Keratinocyte (primary cell): ENCODE results near the gene CCDC28A. TPM values are rescaled to one million over a fixed set of nuclear protein-coding genes. Genes with fewer than 3 reads are reported as not detected.

ENCODE experiments used
- DNase-seq: peaks from one replicate; pipeline ENCODE4 v3.0.0-alpha.2; 2011; ENCODE audit warnings: low read depth, missing footprints, low spot score
- FAIRE-seq: peaks from 2 replicates; lab custom pipeline; 2011; peaks lifted over from hg19 to GRCh38; lab: Jason Lieb, UNC
- H2AFZ ChIP-seq: 2 replicates; pipeline ENCODE4 v1.6.0; 2012; ENCODE audit warnings: low read length, control low read depth, inconsistent platforms; ENCODE audit not compliant: control insufficient read depth
- H3K27ac ChIP-seq: 2 replicates; pipeline ENCODE4 v1.5.1; 2011; ENCODE audit warnings: low read length; ENCODE audit not compliant: control insufficient read depth, insufficient read depth
- H3K27me3 ChIP-seq: 3 replicates; pipeline ENCODE4 v1.6.0; 2011; ENCODE audit warnings: low read length; ENCODE audit not compliant: control insufficient read depth, insufficient read depth; ENCODE audit errors: extremely low read depth
- H3K36me3 ChIP-seq, 2 experiments: 2 replicates in 1 of 2; 3 replicates in 1 of 2; pipeline ENCODE4 v1.5.1; 2011; ENCODE audit warnings: low read length in 2 of 2, mild to moderate bottlenecking in 1 of 2; ENCODE audit not compliant: control insufficient read depth in 2 of 2, insufficient read depth in 2 of 2; ENCODE audit errors: extremely low read depth in 1 of 2
- H3K4me1 ChIP-seq: 3 replicates; pipeline ENCODE4 v1.5.1; 2011; ENCODE audit warnings: low read length; ENCODE audit not compliant: control insufficient read depth, insufficient read depth; ENCODE audit errors: extremely low read depth
- H3K4me2 ChIP-seq: 3 replicates; pipeline ENCODE4 v1.6.0; 2011; ENCODE audit warnings: low read depth, low read length; ENCODE audit not compliant: control insufficient read depth, insufficient read depth; ENCODE audit errors: extremely low read depth
- H3K4me3 ChIP-seq, 3 experiments: fragments of 200-600 bp in 1 of 3; sonication (generic) in 1 of 3; 2 replicates in 2 of 3; 3 replicates in 1 of 3; pipeline ENCODE4 v1.5.1; 2011 to 2016; ENCODE audit warnings: low read length in 3 of 3, mild to moderate bottlenecking in 3 of 3, control low read depth in 2 of 3, inconsistent platforms in 1 of 3, low read depth in 1 of 3, mixed read lengths in 1 of 3, mixed run types in 1 of 3, moderate library complexity in 1 of 3; ENCODE audit not compliant: control insufficient read depth in 2 of 3, insufficient read depth in 2 of 3; ENCODE audit errors: extremely low read depth in 1 of 3
- H3K79me2 ChIP-seq: 2 replicates; pipeline ENCODE4 v1.6.0; 2012; ENCODE audit warnings: low read length; ENCODE audit not compliant: control insufficient read depth, insufficient read depth
- H3K9ac ChIP-seq: 3 replicates; pipeline ENCODE4 v1.6.0; 2011; ENCODE audit warnings: low read length; ENCODE audit not compliant: control insufficient read depth, insufficient read depth; ENCODE audit errors: extremely low read depth
- H3K9me1 ChIP-seq: 3 replicates; pipeline ENCODE4 v1.6.0; 2011; ENCODE audit warnings: low read length; ENCODE audit not compliant: control insufficient read depth, insufficient read depth; ENCODE audit errors: extremely low read depth
- H3K9me3 ChIP-seq: 2 replicates; pipeline ENCODE4 v1.5.1; 2012; ENCODE audit warnings: low read depth, low read length; ENCODE audit not compliant: control insufficient read depth
- H4K20me1 ChIP-seq: 3 replicates; pipeline ENCODE4 v1.6.0; 2011; ENCODE audit warnings: low read length; ENCODE audit not compliant: control insufficient read depth, insufficient read depth; ENCODE audit errors: extremely low read depth
- CTCF ChIP-seq, 3 experiments: IDR thresholded peaks in 1 of 3; conservative IDR thresholded peaks in 1 of 3; optimal IDR thresholded peaks in 1 of 3; 2 replicates in 2 of 3; 3 replicates in 1 of 3; pipeline versions ENCODE3 to v1.5.1; 2011; ENCODE audit warnings: low read length in 3 of 3, mild to moderate bottlenecking in 3 of 3, moderate library complexity in 2 of 3, control low read depth in 1 of 3, inconsistent platforms in 1 of 3; ENCODE audit not compliant: insufficient read depth in 2 of 3; ENCODE audit errors: extremely low read depth in 1 of 3
- EZH2 ChIP-seq: IDR thresholded peaks from one replicate; pipeline ENCODE4 v1.6.1; 2012; ENCODE audit warnings: inconsistent platforms, mild to moderate bottlenecking, low read length, moderate library complexity
- dilution Hi-C: fragments of 300-500 bp; cut with MboI; formaldehyde crosslinking; loops from one replicate; pipeline ENCODE4 v1.7.0; 2020; ENCODE audit warnings: low sequenced_read_pairs; ENCODE audit not compliant: extremely low pct_ligation_motif_present
- polyA plus RNA-seq, 5 experiments: library from polyadenylated mRNA; depleted of rRNA in 3 of 5; stranded (reverse) in 3 of 5; stranded (forward) in 1 of 5; unstranded in 1 of 5; fragments of >200 nt; gene quantifications; 1 replicate in 1 of 5; 2 replicates in 3 of 5; 3 replicates in 1 of 5; pipeline versions ENCODE4 v1.2.1 to v1.2.3, GENCODE V29; 2011 to 2012; ENCODE audit warnings: missing spikeins in 2 of 5, low read depth in 1 of 5, low replicate concordance in 1 of 5

Gene CCDC28A
- polyA plus RNA-seq, 1 donor (not counting 4 experiments of a cell fraction or from before 2014, with no cell fraction given), result 8.9 TPM

GRCh38 chr6:138821519-138821918, 48.0 kb downstream of the CCDC28A start:
- Histone ChIP-seq H3K4me3 (no peak overlapping the region), H2AFZ (no peak overlapping the region), H3K4me1 (peaks cover 40% of the 10 kb centered on the region), H3K27ac (no peak overlapping the region), H3K79me2 (no peaks in the 10 kb centered on the region), H3K9ac (no peak overlapping the region), H3K36me3 (no peaks in the 10 kb centered on the region), H3K4me2 (no peak overlapping the region), H4K20me1 (no peaks in the 10 kb centered on the region), H3K9me3 (no peaks in the 10 kb centered on the region), H3K27me3 (no peaks in the 10 kb centered on the region), H3K9me1 (no peaks in the 10 kb centered on the region)
- dilution Hi-C loops, result no loop called here
- no peak for TF ChIP-seq EZH2
- TF ChIP-seq CTCF (optimal IDR thresholded peaks at IDR 0.05 in 1 of 3, IDR thresholded peaks at IDR 0.05 in 1 of 3, conservative IDR thresholded peaks at IDR 0.05 in 1 of 3; ENCODE audit: extremely low read depth in 1 of 3, insufficient read depth in 2 of 3, low read length in 3 of 3), result no peak
- no peak for FAIRE-seq
- DNase-seq, result no peak

- peak overlapping the region; percentile 44 for H2AFZ ChIP-seq
Observed at GRCh38 chr6:138824482-138825144, 51.0 kb downstream of the CCDC28A start.

More at GRCh38 chr6:138824482-138825144, 51.0 kb downstream of the CCDC28A start:
- no peak overlapping the region for H3K4me3 ChIP-seq
- H4K20me1 ChIP-seq, result no peaks in the 10 kb centered on the region
- peak; percentile 15 for DNase-seq
- H3K9ac ChIP-seq, result no peak overlapping the region
- no peaks in the 10 kb centered on the region for H3K36me3 ChIP-seq
- no peaks in the 10 kb centered on the region for H3K9me3 ChIP-seq
- no peak for TF ChIP-seq CTCF (optimal IDR thresholded peaks at IDR 0.05 in 1 of 3, IDR thresholded peaks at IDR 0.05 in 1 of 3, conservative IDR thresholded peaks at IDR 0.05 in 1 of 3; ENCODE audit: extremely low read depth in 1 of 3, insufficient read depth in 2 of 3, low read length in 3 of 3)
- TF ChIP-seq EZH2, result no peak
- no peak for FAIRE-seq
- dilution Hi-C loops, result no loop called here
- no peaks in the 10 kb centered on the region for H3K9me1 ChIP-seq
- no peaks in the 10 kb centered on the region for H3K79me2 ChIP-seq
- H3K27me3 ChIP-seq, result no peaks in the 10 kb centered on the region
- no peak overlapping the region for H3K4me2 ChIP-seq
- peak overlapping the region; percentile 27 for H3K27ac ChIP-seq
- H3K4me1 ChIP-seq, result peaks cover 16% of the 10 kb centered on the region
